DOHH2 (cell line): ENCODE results near the gene FMNL2.

Experiments used
- H3F3A ChIP-seq: fragments of 200-600 bp; sonication (generic), shearing (Covaris generic); 2 replicates; pipeline ENCODE4 v1.6.0; 2016; ENCODE audit warnings: antibody characterized with exemption, mild to moderate bottlenecking; ENCODE audit not compliant: control insufficient read depth, insufficient read depth
- H3K27ac ChIP-seq: fragments of 200-600 bp; sonication (generic); 2 replicates; pipeline ENCODE4 v1.5.1; 2014; ENCODE audit warnings: low read depth, mild to moderate bottlenecking, low read length, moderate library complexity
- H3K27me3 ChIP-seq: fragments of 200-600 bp; sonication (generic); 2 replicates; pipeline ENCODE4 v1.6.1; 2014; ENCODE audit warnings: mild to moderate bottlenecking, low read length, mixed read lengths; ENCODE audit not compliant: control insufficient read depth
- H3K36me3 ChIP-seq: fragments of 200-600 bp; sonication (generic); 2 replicates; pipeline ENCODE4 v1.6.1; 2014; ENCODE audit warnings: mild to moderate bottlenecking, low read length, moderate library complexity, mixed read lengths; ENCODE audit not compliant: control insufficient read depth
- H3K4me1 ChIP-seq: fragments of 200-600 bp; sonication (generic); 2 replicates; pipeline ENCODE4 v1.6.1; 2014; ENCODE audit warnings: mild to moderate bottlenecking, low read length, mixed read lengths; ENCODE audit not compliant: control insufficient read depth
- H3K4me2 ChIP-seq: fragments of 200-600 bp; sonication (generic); 2 replicates; pipeline ENCODE4 v1.6.0; 2014; ENCODE audit warnings: mild to moderate bottlenecking, low read length, moderate library complexity
- H3K4me3 ChIP-seq: fragments of 200-600 bp; sonication (generic); 2 replicates; pipeline ENCODE4 v1.5.1; 2014; ENCODE audit warnings: mild to moderate bottlenecking, low read length, mixed read lengths
- H3K79me2 ChIP-seq: fragments of 200-600 bp; sonication (generic); 2 replicates; pipeline ENCODE4 v1.6.1; 2014; ENCODE audit warnings: mild to moderate bottlenecking, low read length, mixed read lengths; ENCODE audit not compliant: control insufficient read depth
- H3K9me2 ChIP-seq: fragments of 200-600 bp; sonication (generic); replicated peaks from 2 replicates; pipeline ENCODE4 v1.6.1; 2014; ENCODE audit warnings: mild to moderate bottlenecking, low read length, mixed read lengths; ENCODE audit not compliant: control insufficient read depth
- H3K9me3 ChIP-seq: fragments of 200-600 bp; sonication (generic); 2 replicates; pipeline ENCODE4 v1.6.1; 2014; ENCODE audit warnings: antibody characterized with exemption, low read length, mixed read lengths; ENCODE audit not compliant: control insufficient read depth, insufficient read depth
- H4K20me1 ChIP-seq: fragments of 200-600 bp; sonication (generic); 2 replicates; pipeline ENCODE4 v1.6.0; 2014; ENCODE audit warnings: low read depth, mild to moderate bottlenecking, antibody characterized with exemption, low read length, moderate library complexity; ENCODE audit not compliant: control insufficient read depth, insufficient read depth
- EZH2phosphoT487 ChIP-seq: fragments of 200-600 bp; sonication (generic); IDR thresholded peaks from 2 replicates; pipeline ENCODE4 v1.6.1; 2017; ENCODE audit warnings: borderline replicate concordance, mild to moderate bottlenecking, antibody characterized with exemption, low read length, moderate library complexity, mixed read lengths
- TF ChIP-seq, protein P1 (sequence below): fragments of 200-600 bp; sonication (generic); IDR thresholded peaks from one replicate; pipeline ENCODE4 v1.5.1; 2014; ENCODE audit warnings: antibody characterized with exemption, mild to moderate bottlenecking, low read depth, low read length; ENCODE audit not compliant: poor library complexity, severe bottlenecking

FMNL2 gene

DNA sequence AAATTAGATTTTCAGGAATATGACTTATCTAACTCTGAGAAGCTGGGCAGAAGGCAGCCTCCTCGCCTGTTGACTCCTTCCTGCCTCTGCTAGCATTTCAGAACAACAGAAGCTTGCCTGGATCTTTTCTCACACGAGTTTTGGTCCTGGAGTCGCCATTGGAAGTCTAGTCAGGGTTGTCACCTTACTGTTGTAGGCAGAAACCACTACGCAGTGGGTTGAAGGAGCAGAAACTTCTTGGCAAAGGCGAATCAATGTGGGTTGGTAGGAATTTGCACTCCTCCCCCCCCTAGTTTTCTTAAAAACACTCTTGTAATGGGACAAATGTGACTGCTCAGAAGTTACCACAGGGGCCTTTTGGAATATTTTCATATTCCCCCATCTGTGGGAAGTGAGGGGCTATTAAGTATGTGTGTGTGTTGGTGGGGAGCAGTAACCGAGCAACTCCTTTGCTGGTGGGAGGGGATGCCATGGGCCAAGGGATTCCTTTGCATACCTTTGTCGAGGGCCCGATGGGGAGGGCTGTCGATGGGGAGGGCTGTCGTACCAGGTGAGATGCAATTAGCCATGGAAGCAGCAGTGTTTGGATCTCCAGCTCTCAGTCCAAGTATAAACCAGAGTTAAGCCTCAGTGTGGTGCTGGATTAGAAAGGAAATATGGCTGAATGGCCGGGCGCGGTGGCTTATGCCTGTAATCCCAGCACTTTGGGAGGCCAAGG, 117.4 kb downstream of the FMNL2 start:
- Histone ChIP-seq H3K36me3 (no peaks in the 10 kb centered on the region), H3K27ac (no peak overlapping the region), H3K27me3 (no peaks in the 10 kb centered on the region), H3K4me2 (no peak overlapping the region), H3F3A (no peaks in the 10 kb centered on the region), H4K20me1 (no peaks in the 10 kb centered on the region), H3K9me3 (no peaks in the 10 kb centered on the region), H3K9me2 (no peaks in the 10 kb centered on the region), H3K4me3 (no peak overlapping the region), H3K4me1 (no peaks in the 10 kb centered on the region), H3K79me2 (no peaks in the 10 kb centered on the region)
- TF ChIP-seq, protein P1, sequence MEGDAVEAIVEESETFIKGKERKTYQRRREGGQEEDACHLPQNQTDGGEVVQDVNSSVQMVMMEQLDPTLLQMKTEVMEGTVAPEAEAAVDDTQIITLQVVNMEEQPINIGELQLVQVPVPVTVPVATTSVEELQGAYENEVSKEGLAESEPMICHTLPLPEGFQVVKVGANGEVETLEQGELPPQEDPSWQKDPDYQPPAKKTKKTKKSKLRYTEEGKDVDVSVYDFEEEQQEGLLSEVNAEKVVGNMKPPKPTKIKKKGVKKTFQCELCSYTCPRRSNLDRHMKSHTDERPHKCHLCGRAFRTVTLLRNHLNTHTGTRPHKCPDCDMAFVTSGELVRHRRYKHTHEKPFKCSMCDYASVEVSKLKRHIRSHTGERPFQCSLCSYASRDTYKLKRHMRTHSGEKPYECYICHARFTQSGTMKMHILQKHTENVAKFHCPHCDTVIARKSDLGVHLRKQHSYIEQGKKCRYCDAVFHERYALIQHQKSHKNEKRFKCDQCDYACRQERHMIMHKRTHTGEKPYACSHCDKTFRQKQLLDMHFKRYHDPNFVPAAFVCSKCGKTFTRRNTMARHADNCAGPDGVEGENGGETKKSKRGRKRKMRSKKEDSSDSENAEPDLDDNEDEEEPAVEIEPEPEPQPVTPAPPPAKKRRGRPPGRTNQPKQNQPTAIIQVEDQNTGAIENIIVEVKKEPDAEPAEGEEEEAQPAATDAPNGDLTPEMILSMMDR, result no peak
- TF ChIP-seq EZH2phosphoT487, result no peak

- Histone ChIP-seq H3K36me3 (no peaks in the 10 kb centered on the region), H3K4me1 (no peaks in the 10 kb centered on the region), H3K4me2 (no peak overlapping the region), H3K27me3 (no peaks in the 10 kb centered on the region), H3K9me2 (no peaks in the 10 kb centered on the region), H3K9me3 (no peaks in the 10 kb centered on the region), H3F3A (no peaks in the 10 kb centered on the region), H3K27ac (no peak overlapping the region), H3K79me2 (no peaks in the 10 kb centered on the region), H4K20me1 (no peaks in the 10 kb centered on the region), H3K4me3 (no peak overlapping the region)
- no peak for TF ChIP-seq EZH2phosphoT487
- TF ChIP-seq, protein P1, result no peak
These were observed 118.3 kb downstream of the FMNL2 start for GRCh38 chr2:152453129-152453911.

DNA sequence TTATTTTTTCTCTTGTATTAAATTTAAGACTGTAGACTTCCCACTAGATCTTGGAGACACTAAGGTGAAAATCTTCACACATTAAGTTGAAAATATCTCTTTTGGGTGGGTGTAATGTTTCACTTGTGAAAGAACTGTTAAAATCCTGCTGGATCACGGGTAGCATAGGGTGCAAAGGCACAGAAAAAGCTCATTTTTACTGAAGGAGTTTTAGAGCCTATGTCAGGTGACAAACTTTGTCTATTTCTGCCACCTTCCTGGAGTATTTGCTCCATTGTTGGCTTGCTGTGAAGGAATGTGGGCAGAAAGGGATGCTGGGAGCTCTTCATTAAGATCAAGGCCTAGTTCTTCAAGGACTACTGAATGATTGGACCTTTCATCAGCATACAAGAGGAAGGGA, 119.4 kb downstream of the FMNL2 start:
- Histone ChIP-seq H3K27ac (no peak overlapping the region), H3K4me3 (no peak overlapping the region), H4K20me1 (no peaks in the 10 kb centered on the region), H3F3A (no peaks in the 10 kb centered on the region), H3K9me2 (no peaks in the 10 kb centered on the region), H3K79me2 (no peaks in the 10 kb centered on the region), H3K4me2 (no peak overlapping the region), H3K9me3 (no peaks in the 10 kb centered on the region), H3K27me3 (no peaks in the 10 kb centered on the region), H3K36me3 (no peaks in the 10 kb centered on the region), H3K4me1 (no peaks in the 10 kb centered on the region)
- TF ChIP-seq, protein P1, result no peak
- TF ChIP-seq EZH2phosphoT487, result no peak
